HUES6 (cell line): ENCODE measurements around the gene KREMEN1.

Experiments used
- H3K27ac ChIP-seq: 2 replicates; pipeline ENCODE4 v1.7.0; 2013; ENCODE audit warnings: low read depth, mild to moderate bottlenecking, low read length, inconsistent platforms
- H3K27me3 ChIP-seq: 2 replicates; pipeline ENCODE4 v1.6.1; 2013; ENCODE audit warnings: low read length; ENCODE audit not compliant: control insufficient read depth, insufficient read depth
- H3K36me3 ChIP-seq: 2 replicates; pipeline ENCODE4 v1.6.1; 2013; ENCODE audit warnings: low read length; ENCODE audit not compliant: control insufficient read depth, insufficient read depth
- H3K4me1 ChIP-seq: 2 replicates; pipeline ENCODE4 v1.6.1; 2013; ENCODE audit warnings: low read length; ENCODE audit not compliant: control insufficient read depth, insufficient read depth
- H3K4me3 ChIP-seq: 2 replicates; pipeline ENCODE4 v1.5.1; 2013; ENCODE audit warnings: low read depth, low read length
- H3K9ac ChIP-seq: one replicate; pipeline ENCODE4 v1.6.1; 2013; ENCODE audit warnings: mild to moderate bottlenecking, low read length
- H3K9me3 ChIP-seq: 2 replicates; pipeline ENCODE4 v1.6.1; 2013; ENCODE audit warnings: low read depth, low read length; ENCODE audit not compliant: control insufficient read depth, insufficient read depth

Gene KREMEN1, protein sequence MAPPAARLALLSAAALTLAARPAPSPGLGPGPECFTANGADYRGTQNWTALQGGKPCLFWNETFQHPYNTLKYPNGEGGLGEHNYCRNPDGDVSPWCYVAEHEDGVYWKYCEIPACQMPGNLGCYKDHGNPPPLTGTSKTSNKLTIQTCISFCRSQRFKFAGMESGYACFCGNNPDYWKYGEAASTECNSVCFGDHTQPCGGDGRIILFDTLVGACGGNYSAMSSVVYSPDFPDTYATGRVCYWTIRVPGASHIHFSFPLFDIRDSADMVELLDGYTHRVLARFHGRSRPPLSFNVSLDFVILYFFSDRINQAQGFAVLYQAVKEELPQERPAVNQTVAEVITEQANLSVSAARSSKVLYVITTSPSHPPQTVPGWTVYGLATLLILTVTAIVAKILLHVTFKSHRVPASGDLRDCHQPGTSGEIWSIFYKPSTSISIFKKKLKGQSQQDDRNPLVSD

DNA sequence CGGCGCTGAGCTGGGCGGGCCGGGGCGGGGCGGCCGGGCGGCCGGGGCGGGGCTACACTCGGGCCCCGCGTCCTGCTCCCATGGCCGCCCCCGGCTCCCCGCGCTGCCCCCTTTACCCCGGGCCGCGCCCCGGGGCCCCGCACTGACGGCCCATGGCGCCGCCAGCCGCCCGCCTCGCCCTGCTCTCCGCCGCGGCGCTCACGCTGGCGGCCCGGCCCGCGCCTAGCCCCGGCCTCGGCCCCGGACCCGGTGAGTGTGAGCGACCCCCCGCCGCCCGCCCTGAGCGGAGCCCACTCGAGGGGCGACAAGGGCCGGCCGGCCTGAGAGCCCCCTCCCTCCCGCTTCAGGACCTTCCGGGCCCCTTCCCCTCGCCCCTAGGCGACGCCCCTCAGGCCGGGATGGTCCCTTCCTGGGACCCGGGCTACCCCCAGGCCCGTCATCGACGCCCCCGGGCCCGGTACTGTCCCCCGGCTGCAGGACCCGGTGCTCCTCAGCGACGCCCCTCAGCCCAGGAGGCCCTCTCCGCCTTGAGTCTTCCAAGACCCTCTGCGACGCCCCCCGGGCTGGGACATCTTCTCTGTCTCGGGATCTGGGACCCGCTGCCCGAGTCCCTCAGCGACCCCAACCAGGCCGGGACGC, at the start of gene KREMEN1:
Gene KREMEN1, plus strand, starts transcription at position 57 of the 639 bp plus-strand sequence. Its CDS starts 96 bp downstream, at position 153.
- Histone ChIP-seq H3K4me1 (peaks cover 12% of the 10 kb centered on the region), H3K27ac (no peak within 1 kb of the TSS), H3K9ac (peak within 1 kb of the TSS; percentile 48), H3K27me3 (peaks cover 48% of the 10 kb centered on the region), H3K4me3 (peak within 1 kb of the TSS; percentile 70), H3K36me3 (no peaks in the 10 kb centered on the region), H3K9me3 (no peaks in the 10 kb centered on the region)

DNA sequence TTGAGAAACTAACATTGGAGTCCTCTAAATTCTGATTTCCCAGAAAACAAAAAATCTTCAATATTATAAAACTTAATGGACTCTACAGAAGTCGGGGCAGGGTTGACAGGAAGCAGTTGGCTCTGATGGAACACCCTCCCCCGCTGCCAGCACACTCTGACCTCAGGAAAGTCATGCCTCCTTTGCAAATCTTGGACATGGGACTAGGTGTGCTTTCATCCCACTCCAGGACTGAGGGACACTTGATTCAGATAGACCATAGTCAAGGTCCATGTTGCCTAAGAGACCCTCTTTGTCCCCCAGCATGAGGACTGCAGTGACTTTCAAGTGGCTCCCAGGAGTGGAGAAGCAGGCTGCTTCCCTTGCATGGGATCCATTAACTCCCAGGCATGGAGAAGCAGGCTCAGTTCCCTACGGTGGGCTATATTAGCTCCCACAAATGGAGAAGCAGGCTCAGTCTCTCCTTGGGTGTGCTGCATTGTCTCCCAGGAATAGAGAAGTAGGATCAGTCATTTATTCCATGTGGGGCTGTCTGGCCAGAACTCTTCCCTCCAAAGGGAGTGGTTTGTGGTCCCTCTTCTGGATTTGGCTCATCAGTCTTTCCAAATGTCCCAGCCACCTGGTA, 49.6 kb upstream of the KREMEN1 start:
- H3K4me1 ChIP-seq = peaks cover 20% of the 10 kb centered on the region; the same call in 1 of the 2 replicates
- no peak overlapping the region for H3K4me3 ChIP-seq
- H3K9ac ChIP-seq = no peak overlapping the region
- H3K27ac ChIP-seq = no peak overlapping the region
- no peaks in the 10 kb centered on the region for H3K27me3 ChIP-seq
- peaks cover 7% of the 10 kb centered on the region for H3K9me3 ChIP-seq
- H3K36me3 ChIP-seq = no peaks in the 10 kb centered on the region

DNA sequence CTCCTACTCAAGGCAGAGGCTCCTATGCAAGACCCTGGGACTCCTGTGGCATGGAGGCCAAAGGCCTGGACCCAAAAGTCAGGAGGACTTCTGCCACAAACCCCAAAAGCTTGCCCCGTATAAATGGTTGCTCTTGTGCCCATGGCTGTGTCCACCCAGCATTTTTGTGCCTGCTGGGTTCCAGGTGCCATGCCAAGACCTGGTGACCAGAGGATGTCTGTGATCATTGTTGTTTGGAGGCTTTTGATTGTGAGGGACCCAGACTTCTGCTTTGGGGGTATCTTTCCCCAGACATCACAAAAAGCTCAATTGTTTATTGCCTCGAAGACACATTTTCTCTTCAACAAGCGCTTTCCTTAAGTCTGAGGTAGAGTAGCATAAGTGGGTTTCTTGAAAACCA, 46.3 kb upstream of the KREMEN1 start:
- no peak overlapping the region for H3K9ac ChIP-seq
- H3K9me3 ChIP-seq = no peaks in the 10 kb centered on the region
- H3K27ac ChIP-seq = no peak overlapping the region
- H3K4me3 ChIP-seq = no peak overlapping the region
- H3K36me3 ChIP-seq = no peaks in the 10 kb centered on the region
- peaks cover 47% of the 10 kb centered on the region for H3K4me1 ChIP-seq
- no peaks in the 10 kb centered on the region for H3K27me3 ChIP-seq

DNA sequence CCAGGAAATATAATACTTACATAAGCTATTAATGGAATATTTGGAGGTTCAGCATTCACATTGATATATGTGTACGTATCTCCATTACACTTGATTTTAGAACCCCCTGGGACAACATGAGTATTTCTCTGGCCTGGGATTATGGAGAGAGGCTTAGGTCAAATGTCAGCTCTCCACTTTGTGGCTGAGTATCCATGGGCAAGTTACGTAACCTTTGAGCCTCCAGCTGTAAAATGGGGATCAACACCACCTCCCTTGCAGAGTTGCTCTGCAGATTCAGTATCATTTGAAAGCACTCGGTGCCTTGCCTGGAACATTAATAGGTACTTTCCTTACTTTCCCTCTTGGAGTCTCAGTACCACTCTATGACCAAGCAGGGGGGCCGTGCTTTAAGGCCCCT, 44.4 kb upstream of the KREMEN1 start:
- no peak overlapping the region for H3K4me3 ChIP-seq
- H3K9me3 ChIP-seq = no peaks in the 10 kb centered on the region
- no peaks in the 10 kb centered on the region for H3K27me3 ChIP-seq
- H3K9ac ChIP-seq = no peak overlapping the region
- H3K27ac ChIP-seq = no peak overlapping the region
- peaks cover 48% of the 10 kb centered on the region for H3K4me1 ChIP-seq
- H3K36me3 ChIP-seq = no peaks in the 10 kb centered on the region

DNA sequence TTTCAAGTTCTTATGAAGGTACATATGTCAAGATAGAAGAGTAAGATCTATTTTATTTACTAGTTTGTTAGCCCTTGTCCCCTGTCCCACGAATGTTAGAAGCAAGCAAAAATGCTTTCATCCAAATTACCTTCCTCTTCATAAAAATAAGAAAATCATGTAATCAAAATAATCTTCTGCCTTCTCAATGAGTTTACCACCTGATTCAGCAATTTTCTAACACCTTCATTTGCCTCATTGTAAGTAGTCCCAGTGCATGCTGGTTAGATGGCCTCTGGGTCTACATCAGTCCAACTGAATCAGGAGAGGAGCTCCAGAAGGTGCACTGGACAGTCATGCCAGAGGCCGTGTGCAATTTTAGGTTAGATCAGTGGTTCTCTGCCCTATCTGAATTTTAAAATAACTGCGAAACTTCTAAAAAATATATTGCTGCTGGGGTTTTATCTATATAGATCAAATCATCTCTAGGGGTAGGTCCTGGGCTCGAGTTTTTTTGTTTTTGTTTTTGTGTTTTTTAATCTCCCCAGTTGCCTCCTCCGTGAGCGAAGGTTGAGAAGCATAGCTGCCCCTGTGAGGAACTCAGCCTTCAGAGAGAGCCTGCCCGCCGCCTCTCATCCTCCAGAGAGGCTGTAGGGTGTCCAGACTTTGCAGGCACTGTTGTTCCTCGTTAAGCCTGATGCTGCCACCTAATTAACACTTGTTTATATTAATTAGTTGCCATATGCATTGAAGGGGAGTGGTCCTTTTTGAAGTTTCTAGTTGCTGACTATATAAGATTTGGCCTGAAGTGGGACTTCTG, 43.4 kb upstream of the KREMEN1 start:
- Histone ChIP-seq H3K27me3 (no peaks in the 10 kb centered on the region), H3K27ac (peak overlapping the region; percentile 83; the same call in 1 of the 2 replicates), H3K4me1 (peaks cover 44% of the 10 kb centered on the region), H3K9me3 (no peaks in the 10 kb centered on the region), H3K9ac (peak overlapping the region; percentile 59), H3K36me3 (no peaks in the 10 kb centered on the region), H3K4me3 (peak overlapping the region; percentile 63; the same call in 1 of the 2 replicates)

DNA sequence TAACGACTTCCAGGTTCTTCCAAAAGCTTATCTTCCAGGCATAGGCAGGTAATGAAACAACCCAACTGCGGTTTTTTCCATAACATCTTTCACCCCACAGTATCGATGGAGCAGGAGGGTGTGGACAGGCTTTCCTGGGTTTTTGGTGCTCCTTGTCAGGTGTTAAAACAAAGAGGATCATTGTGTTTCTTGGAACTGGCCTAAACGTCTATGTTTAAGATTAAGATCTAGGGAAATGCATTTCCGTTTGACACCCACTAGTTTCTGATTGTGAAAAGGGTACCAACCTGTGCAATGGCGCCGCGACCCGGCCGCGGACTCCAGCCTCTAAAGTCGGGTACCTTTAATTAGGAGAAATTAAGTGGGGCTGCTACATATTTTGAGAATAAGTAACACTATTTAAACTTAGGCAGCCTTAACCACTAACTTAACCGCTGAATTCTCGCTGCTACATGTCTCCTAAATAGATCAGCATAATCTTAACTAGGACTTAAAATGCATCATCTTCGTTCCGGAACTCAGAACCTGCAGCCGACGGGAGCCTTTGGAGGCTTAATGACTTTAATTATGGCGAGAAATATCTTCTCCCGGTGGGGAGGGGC, 42.7 kb upstream of the KREMEN1 start:
- Histone ChIP-seq H3K36me3 (no peaks in the 10 kb centered on the region), H3K9me3 (no peaks in the 10 kb centered on the region), H3K9ac (peak overlapping the region; percentile 59), H3K27ac (peak overlapping the region; percentile 83; the same call in 1 of the 2 replicates), H3K4me3 (peak overlapping the region; percentile 63), H3K4me1 (peaks cover 44% of the 10 kb centered on the region), H3K27me3 (no peaks in the 10 kb centered on the region)

DNA sequence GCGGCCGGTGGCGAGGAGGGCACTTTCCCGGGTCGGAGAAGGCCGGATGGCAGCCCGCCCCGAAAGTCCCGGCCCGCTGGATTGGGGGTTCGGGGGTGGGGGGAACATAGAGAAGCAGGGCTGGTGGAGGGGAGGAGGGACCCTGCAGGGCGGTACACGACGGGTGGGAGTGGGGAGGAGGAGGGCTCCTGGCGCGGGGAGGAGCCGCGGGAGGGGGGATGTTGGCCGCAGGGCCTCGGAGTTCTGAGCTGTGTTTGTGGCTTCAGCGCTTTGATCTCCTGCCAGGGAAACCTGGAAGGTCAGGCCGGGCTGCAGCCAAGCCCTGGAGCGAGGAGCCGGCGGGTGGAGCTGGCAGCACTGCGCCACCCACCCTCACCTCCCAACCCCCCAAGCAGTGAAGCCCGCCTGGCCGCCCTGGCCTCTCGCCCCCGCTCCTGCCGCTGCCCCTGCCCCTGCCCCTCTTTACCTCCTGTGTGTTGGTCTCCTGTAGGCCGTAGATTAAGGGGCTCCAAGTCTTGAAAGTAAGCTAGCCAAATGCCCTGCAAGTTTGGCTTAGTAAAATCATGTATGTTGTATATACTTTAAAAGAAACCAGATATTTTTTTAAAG, 42.1 kb upstream of the KREMEN1 start:
- H3K4me1 ChIP-seq = peaks cover 44% of the 10 kb centered on the region
- H3K36me3 ChIP-seq = no peaks in the 10 kb centered on the region
- no peaks in the 10 kb centered on the region for H3K27me3 ChIP-seq
- no peaks in the 10 kb centered on the region for H3K9me3 ChIP-seq
- peak overlapping the region; percentile 83; the same call in 1 of the 2 replicates for H3K27ac ChIP-seq
- H3K4me3 ChIP-seq = peak overlapping the region; percentile 63
- H3K9ac ChIP-seq = peak overlapping the region; percentile 86

DNA sequence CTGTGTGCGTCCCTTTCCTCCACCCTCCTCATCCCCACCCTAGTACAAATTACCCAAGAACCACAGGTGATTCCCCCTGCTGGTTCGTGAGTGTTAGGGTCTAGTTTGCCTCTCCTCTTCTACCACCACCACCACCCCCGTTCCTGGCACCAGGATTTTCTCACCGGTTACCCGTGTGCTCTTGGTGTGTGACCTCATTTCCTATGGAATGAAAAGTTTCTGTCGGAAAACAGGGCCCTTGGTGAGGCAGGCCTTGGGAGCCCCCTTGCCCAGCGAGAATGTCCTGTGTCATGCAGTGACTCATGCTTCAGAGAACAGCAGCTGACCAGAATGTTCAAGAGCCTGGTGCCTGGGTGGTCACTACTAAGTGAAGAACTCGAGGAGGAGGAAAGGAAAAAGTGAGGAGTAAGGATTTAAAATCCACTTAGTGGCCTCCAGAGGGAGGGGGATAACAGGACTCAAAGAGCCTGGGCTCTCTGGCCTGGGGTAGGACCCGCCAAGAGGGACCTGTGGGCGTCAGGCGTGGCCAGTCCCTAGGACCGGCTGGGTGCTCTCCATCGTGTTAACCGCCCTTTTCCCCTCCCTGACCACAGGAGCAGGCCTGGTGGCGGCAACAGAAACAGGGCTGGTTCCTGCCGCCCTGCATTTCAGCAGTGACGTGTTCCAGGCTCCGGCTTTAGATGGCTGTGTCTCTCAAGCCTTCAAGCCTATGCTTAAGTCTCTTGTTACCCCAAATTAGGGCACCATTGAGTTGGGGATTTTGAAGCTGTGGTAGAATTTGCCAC, 41.4 kb upstream of the KREMEN1 start:
- Histone ChIP-seq H3K4me3 (peak overlapping the region; percentile 63), H3K9me3 (no peaks in the 10 kb centered on the region), H3K27ac (peak overlapping the region; percentile 83; the same call in 1 of the 2 replicates), H3K36me3 (no peaks in the 10 kb centered on the region), H3K9ac (peak overlapping the region; percentile 86), H3K4me1 (peaks cover 44% of the 10 kb centered on the region), H3K27me3 (no peaks in the 10 kb centered on the region)

DNA sequence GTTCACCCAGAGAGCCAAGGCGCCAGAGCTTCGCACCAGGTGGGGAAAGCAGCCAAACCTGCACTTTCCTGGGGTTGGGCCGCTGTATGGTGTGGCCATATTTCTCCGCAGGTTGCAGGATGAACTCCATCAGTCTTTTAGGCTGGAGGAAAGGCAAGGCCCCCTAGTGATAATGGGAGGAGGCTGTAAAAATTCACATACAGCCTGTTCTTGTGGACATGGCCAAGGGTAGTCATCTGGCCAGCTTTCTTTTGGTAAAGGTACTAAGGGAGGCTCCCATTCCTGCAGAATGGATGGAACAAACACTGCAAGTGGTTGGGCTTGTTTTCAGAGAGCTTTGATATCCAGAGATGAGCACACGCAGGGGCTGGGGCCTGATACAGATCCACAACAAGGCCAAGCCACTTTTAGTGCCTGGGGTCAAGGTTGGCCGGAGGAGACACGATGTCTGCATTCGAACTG, 40.8 kb upstream of the KREMEN1 start:
- Histone ChIP-seq H3K4me3 (peak overlapping the region; percentile 63; the same call in 1 of the 2 replicates), H3K27ac (peak overlapping the region; percentile 83; the same call in 1 of the 2 replicates)

More for the DNA sequence above, 40.8 kb upstream of the KREMEN1 start:
- Histone ChIP-seq H3K4me1 (peaks cover 44% of the 10 kb centered on the region), H3K36me3 (no peaks in the 10 kb centered on the region), H3K9me3 (no peaks in the 10 kb centered on the region), H3K9ac (peak overlapping the region; percentile 86), H3K27me3 (no peaks in the 10 kb centered on the region)
